Uterus (tissue), 4 donors: ENCODE data around the gene SMIM44. TPM values are rescaled to one million over a fixed set of nuclear protein-coding genes. Genes with fewer than 3 reads are reported as not detected.

Experiments used
- DNase-seq, 2 donors: peaks; one replicate each; pipeline ENCODE4 v3.0.0-alpha.2; 2019 to 2020
- H3K27ac ChIP-seq, 2 donors: fragments of 200-600 bp; sonication (generic); 1 replicate in 1 of 2; 2 replicates in 1 of 2; pipeline ENCODE4 v1.5.1; 2016 to 2018
- H3K27me3 ChIP-seq, 2 donors: fragments of 200-600 bp; sonication (generic); one replicate each; pipeline ENCODE4 v1.5.1; 2018 to 2019; ENCODE audit warnings: control low read depth in 1 of 2
- H3K36me3 ChIP-seq, 2 donors: fragments of 200-600 bp; sonication (generic); one replicate each; pipeline ENCODE4 v1.5.1; 2019; ENCODE audit warnings: control low read depth in 1 of 2
- H3K4me1 ChIP-seq, 2 donors: fragments of 200-600 bp; sonication (generic); one replicate each; pipeline ENCODE4 v1.5.1; 2018 to 2019; ENCODE audit warnings: control low read depth in 1 of 2
- H3K4me3 ChIP-seq, 2 donors: fragments of 200-600 bp; sonication (generic); 1 replicate in 1 of 2; 2 replicates in 1 of 2; pipeline ENCODE4 v1.5.1; 2018 to 2019; ENCODE audit warnings: mild to moderate bottlenecking in 1 of 2
- H3K9me3 ChIP-seq, 2 donors: fragments of 200-600 bp; sonication (generic); one replicate each; pipeline ENCODE4 v1.5.1; 2019; ENCODE audit warnings: control low read depth in 1 of 2
- POLR2A ChIP-seq, 2 donors: fragments of 450-650 bp; IDR thresholded peaks; one replicate each; pipeline ENCODE4 v1.6.1; 2016; ENCODE audit warnings: antibody characterized with exemption in 2 of 2, mild to moderate bottlenecking in 1 of 2, moderate library complexity in 1 of 2
- intact Hi-C: fragments of 100-400 bp; cut with DNase I; formaldehyde crosslinking; loops from one replicate; pipeline ENCODE4 v1.15.1; 2023; ENCODE audit warnings: low total_unique reads
- total RNA-seq, 4 donors: library from RNA; depleted of rRNA in 3 of 4; stranded (reverse); fragments of >200 nt in 3 of 4; gene quantifications; one replicate each; pipeline versions ENCODE4 v1.1.0 to v1.2.4, GENCODE V29; 2014 to 2023
- TF ChIP-seq, protein P1 (sequence below), 4 experiments: fragments of 200-600 bp in 2 of 4; fragments of 450-650 bp in 2 of 4; sonication (generic) in 2 of 4; IDR thresholded peaks; one replicate each; pipeline ENCODE4 v1.5.1; 2016 to 2019; ENCODE audit warnings: antibody characterized with exemption in 4 of 4, mild to moderate bottlenecking in 2 of 4, moderate library complexity in 1 of 4
- donor health status: DM: yes; HTN: yes; CAD: no.

The SMIM44 gene
- total RNA-seq, 4 donors from 2014 or later, result not detected

DNA sequence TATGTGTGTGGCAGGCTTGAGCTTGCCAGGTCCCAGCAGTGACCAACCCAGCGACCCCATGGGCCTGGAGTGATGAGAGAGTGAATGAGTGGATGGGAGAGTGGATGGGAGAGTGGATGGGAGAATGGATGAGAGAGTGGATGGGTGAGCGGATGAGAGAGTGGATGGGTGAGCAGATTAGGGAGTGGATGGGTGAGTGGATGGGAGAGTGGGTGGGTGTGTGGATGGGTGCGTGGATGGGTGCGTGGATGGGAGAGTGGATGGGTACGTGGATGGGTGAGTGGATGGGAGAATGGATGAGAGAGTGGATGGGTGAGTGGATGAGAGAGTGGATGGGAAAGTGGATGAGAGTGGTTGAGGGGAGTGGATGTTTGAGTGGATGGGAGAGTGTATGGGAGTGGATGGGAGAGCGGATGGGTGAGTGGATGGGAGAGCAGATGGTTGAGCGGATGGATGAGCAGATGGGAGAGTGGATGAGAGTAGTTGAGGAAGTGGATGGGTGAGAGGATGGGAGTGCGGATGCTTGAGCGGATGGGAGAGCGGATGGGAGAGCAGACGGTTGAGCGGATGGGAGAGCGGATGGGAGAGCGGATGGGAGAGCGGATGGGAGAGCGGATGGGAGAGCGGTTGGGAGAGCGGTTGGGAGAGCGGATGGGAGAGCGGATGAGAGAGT lies 45.4 kb upstream of the SMIM44 start:
- no peaks in the 10 kb centered on the region for H3K36me3 ChIP-seq
- intact Hi-C loops, result no loop called here
- no peak for DNase-seq

DNA sequence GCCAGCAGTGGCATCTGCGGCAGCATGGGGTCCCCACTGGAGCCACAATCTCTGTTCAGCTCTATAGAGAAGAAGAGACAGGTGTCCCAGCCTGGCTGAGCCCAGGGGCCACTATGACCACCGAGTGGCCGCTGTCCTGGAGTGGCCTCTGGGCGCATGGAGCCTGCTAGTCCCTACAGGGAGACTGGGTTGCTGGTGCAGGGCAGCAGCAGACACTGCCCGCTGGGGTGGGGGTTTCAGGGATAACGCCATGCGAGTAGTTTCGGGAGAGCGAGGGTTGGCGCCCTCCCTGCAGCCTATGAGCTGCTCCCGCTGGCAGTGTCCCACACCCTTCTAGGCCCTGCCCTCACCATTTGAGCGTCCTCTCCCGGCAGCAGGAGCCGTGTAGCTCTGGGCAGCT lies 44.8 kb upstream of the SMIM44 start:
- H3K27ac ChIP-seq, result no peak overlapping the region
- H3K36me3 ChIP-seq, result no peaks in the 10 kb centered on the region
- no peaks in the 10 kb centered on the region for H3K4me1 ChIP-seq
- no peak for DNase-seq
- intact Hi-C loops, result no loop called here
- TF ChIP-seq, protein P1, sequence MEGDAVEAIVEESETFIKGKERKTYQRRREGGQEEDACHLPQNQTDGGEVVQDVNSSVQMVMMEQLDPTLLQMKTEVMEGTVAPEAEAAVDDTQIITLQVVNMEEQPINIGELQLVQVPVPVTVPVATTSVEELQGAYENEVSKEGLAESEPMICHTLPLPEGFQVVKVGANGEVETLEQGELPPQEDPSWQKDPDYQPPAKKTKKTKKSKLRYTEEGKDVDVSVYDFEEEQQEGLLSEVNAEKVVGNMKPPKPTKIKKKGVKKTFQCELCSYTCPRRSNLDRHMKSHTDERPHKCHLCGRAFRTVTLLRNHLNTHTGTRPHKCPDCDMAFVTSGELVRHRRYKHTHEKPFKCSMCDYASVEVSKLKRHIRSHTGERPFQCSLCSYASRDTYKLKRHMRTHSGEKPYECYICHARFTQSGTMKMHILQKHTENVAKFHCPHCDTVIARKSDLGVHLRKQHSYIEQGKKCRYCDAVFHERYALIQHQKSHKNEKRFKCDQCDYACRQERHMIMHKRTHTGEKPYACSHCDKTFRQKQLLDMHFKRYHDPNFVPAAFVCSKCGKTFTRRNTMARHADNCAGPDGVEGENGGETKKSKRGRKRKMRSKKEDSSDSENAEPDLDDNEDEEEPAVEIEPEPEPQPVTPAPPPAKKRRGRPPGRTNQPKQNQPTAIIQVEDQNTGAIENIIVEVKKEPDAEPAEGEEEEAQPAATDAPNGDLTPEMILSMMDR (IDR thresholded peaks at IDR 0.05), result no peak
- TF ChIP-seq POLR2A (IDR thresholded peaks at IDR 0.05), result no peak
- H3K27me3 ChIP-seq, result no peaks in the 10 kb centered on the region
- no peaks in the 10 kb centered on the region for H3K9me3 ChIP-seq
- no peak overlapping the region for H3K4me3 ChIP-seq

More for the DNA sequence above, 45.4 kb upstream of the SMIM44 start:
- H3K27ac ChIP-seq, result no peak overlapping the region
- H3K27me3 ChIP-seq, result no peaks in the 10 kb centered on the region
- no peaks in the 10 kb centered on the region for H3K4me1 ChIP-seq
- no peak overlapping the region for H3K4me3 ChIP-seq
- H3K9me3 ChIP-seq, result no peaks in the 10 kb centered on the region
- TF ChIP-seq, protein P1 (IDR thresholded peaks at IDR 0.05), result no peak
- no peak for TF ChIP-seq POLR2A (IDR thresholded peaks at IDR 0.05)

- Histone ChIP-seq H3K4me3 (no peak overlapping the region), H3K27ac (no peak overlapping the region), H3K4me1 (no peaks in the 10 kb centered on the region), H3K36me3 (no peaks in the 10 kb centered on the region), H3K27me3 (no peaks in the 10 kb centered on the region), H3K9me3 (no peaks in the 10 kb centered on the region)
- no peak for DNase-seq
- no peak for TF ChIP-seq POLR2A (IDR thresholded peaks at IDR 0.05)
- TF ChIP-seq, protein P1 (IDR thresholded peaks at IDR 0.05), result no peak
- intact Hi-C loops, result no loop called here
Observed at GRCh38 chr19:3527238-3527910, 44.1 kb upstream of the SMIM44 start.

- Histone ChIP-seq H3K4me1 (no peaks in the 10 kb centered on the region), H3K9me3 (no peaks in the 10 kb centered on the region), H3K27me3 (no peaks in the 10 kb centered on the region), H3K27ac (no peak overlapping the region), H3K4me3 (no peak overlapping the region), H3K36me3 (no peaks in the 10 kb centered on the region)
- intact Hi-C loops, result no loop called here
- DNase-seq, result no peak
- TF ChIP-seq, protein P1 (IDR thresholded peaks at IDR 0.05), result no peak
- no peak for TF ChIP-seq POLR2A (IDR thresholded peaks at IDR 0.05)
Observed at GRCh38 chr19:3526507-3527237, 43.4 kb upstream of the SMIM44 start.
